ENCODE results near the gene CFD. TPM values are rescaled to one million over a fixed set of nuclear protein-coding genes. Genes with fewer than 3 reads are reported as not detected.
A peak's percentile ranks its signal among the peaks of the same experiment; 100 is the strongest.

CFD gene
- total and polyA plus RNA-seq, 2 donors, result 6.3 to 40.0 TPM

GRCh38 chr19:821825-822503 is 37.5 kb upstream of the CFD start, which contains the start of gene PLPPR3:
Gene PLPPR3, minus strand, starts transcription at chr19:821955. Its CDS starts 396 bp downstream, at chr19:821559.
- no peak for DNase-seq (ENCODE audit: low read depth in 6 of 9, low spot score in 9 of 9)
- Histone ChIP-seq H3K27me3 (ENCODE audit: control insufficient read depth in 2 of 2, insufficient read depth in 1 of 2, low read length in 1 of 2) (peaks cover 28 to 66% of the 10 kb centered on the region in 2 donors), H3K9me3 (ENCODE audit: control insufficient read depth in 2 of 2, insufficient read depth in 1 of 2, low read length in 1 of 2) (no peaks in the 10 kb centered on the region), H3K36me3 (ENCODE audit: control insufficient read depth in 2 of 2, insufficient read depth in 2 of 2, low read length in 1 of 2) (no peaks in the 10 kb centered on the region), H3K4me3 (ENCODE audit: low read length in 2 of 2) (peak within 1 kb of the TSS in 1 of 2 donors; percentile 25), H3K4me1 (ENCODE audit: control insufficient read depth in 2 of 2, insufficient read depth in 2 of 2, low read length in 2 of 2) (no peaks in the 10 kb centered on the region), H3K27ac (ENCODE audit: low read depth in 1 of 2, low read length in 1 of 2) (no peak within 1 kb of the TSS)
- 3% methylated on average over 86 of the region's 86 CpGs for WGBS

- no peaks in the 10 kb centered on the region for H3K9me3 ChIP-seq (ENCODE audit: control insufficient read depth in 2 of 2, insufficient read depth in 1 of 2, low read length in 1 of 2)
- H3K36me3 ChIP-seq (ENCODE audit: control insufficient read depth in 2 of 2, insufficient read depth in 2 of 2, low read length in 1 of 2), result no peaks in the 10 kb centered on the region
- no peak for DNase-seq (ENCODE audit: low read depth in 6 of 9, low spot score in 9 of 9)
- no peak overlapping the region for H3K27ac ChIP-seq (ENCODE audit: low read depth in 1 of 2, low read length in 1 of 2)
- peaks cover 28 to 77% of the 10 kb centered on the region in 2 donors for H3K27me3 ChIP-seq (ENCODE audit: control insufficient read depth in 2 of 2, insufficient read depth in 1 of 2, low read length in 1 of 2)
- H3K4me3 ChIP-seq (ENCODE audit: low read length in 2 of 2), result no peak overlapping the region
- no peaks in the 10 kb centered on the region for H3K4me1 ChIP-seq (ENCODE audit: control insufficient read depth in 2 of 2, insufficient read depth in 2 of 2, low read length in 2 of 2)
- 72% methylated on average over 12 of the region's 12 CpGs for WGBS
Measured at GRCh38 chr19:823565-824121, 35.8 kb upstream of the CFD start.

GRCh38 chr19:824885-825284 is 34.6 kb upstream of the CFD start:
- Histone ChIP-seq H3K4me1 (ENCODE audit: control insufficient read depth in 2 of 2, insufficient read depth in 2 of 2, low read length in 2 of 2) (no peaks in the 10 kb centered on the region), H3K27ac (ENCODE audit: low read depth in 1 of 2, low read length in 1 of 2) (no peak overlapping the region), H3K36me3 (ENCODE audit: control insufficient read depth in 2 of 2, insufficient read depth in 2 of 2, low read length in 1 of 2) (no peaks in the 10 kb centered on the region), H3K4me3 (ENCODE audit: low read length in 2 of 2) (no peak overlapping the region), H3K9me3 (ENCODE audit: control insufficient read depth in 2 of 2, insufficient read depth in 1 of 2, low read length in 1 of 2) (no peaks in the 10 kb centered on the region), H3K27me3 (ENCODE audit: control insufficient read depth in 2 of 2, insufficient read depth in 1 of 2, low read length in 1 of 2) (peaks cover 28 to 79% of the 10 kb centered on the region in 2 donors)
- WGBS, result 79% methylated on average over 15 of the region's 15 CpGs
- no peak for DNase-seq (ENCODE audit: low read depth in 6 of 9, low spot score in 9 of 9)

GRCh38 chr19:825897-826644 is 33.4 kb upstream of the CFD start:
- peaks cover 24 to 74% of the 10 kb centered on the region in 2 donors for H3K27me3 ChIP-seq (ENCODE audit: control insufficient read depth in 2 of 2, insufficient read depth in 1 of 2, low read length in 1 of 2)
- DNase-seq (ENCODE audit: low read depth in 6 of 9, low spot score in 9 of 9), result no peak
- no peak overlapping the region for H3K27ac ChIP-seq (ENCODE audit: low read depth in 1 of 2, low read length in 1 of 2)
- H3K36me3 ChIP-seq (ENCODE audit: control insufficient read depth in 2 of 2, insufficient read depth in 2 of 2, low read length in 1 of 2), result no peaks in the 10 kb centered on the region
- WGBS, result 84% methylated on average over 19 of the region's 19 CpGs
- H3K4me1 ChIP-seq (ENCODE audit: control insufficient read depth in 2 of 2, insufficient read depth in 2 of 2, low read length in 2 of 2), result no peaks in the 10 kb centered on the region
- no peaks in the 10 kb centered on the region for H3K9me3 ChIP-seq (ENCODE audit: control insufficient read depth in 2 of 2, insufficient read depth in 1 of 2, low read length in 1 of 2)
- H3K4me3 ChIP-seq (ENCODE audit: low read length in 2 of 2), result no peak overlapping the region

- no peaks in the 10 kb centered on the region for H3K36me3 ChIP-seq (ENCODE audit: control insufficient read depth in 2 of 2, insufficient read depth in 2 of 2, low read length in 1 of 2)
- no peak overlapping the region for H3K4me3 ChIP-seq (ENCODE audit: low read length in 2 of 2)
- no peaks in the 10 kb centered on the region for H3K4me1 ChIP-seq (ENCODE audit: control insufficient read depth in 2 of 2, insufficient read depth in 2 of 2, low read length in 2 of 2)
- WGBS, result 97% methylated on average over 11 of the region's 11 CpGs
- H3K27ac ChIP-seq (ENCODE audit: low read depth in 1 of 2, low read length in 1 of 2), result no peak overlapping the region
- no peak for DNase-seq (ENCODE audit: low read depth in 6 of 9, low spot score in 9 of 9)
- H3K9me3 ChIP-seq (ENCODE audit: control insufficient read depth in 2 of 2, insufficient read depth in 1 of 2, low read length in 1 of 2), result no peaks in the 10 kb centered on the region
- peaks cover 15 to 70% of the 10 kb centered on the region in 2 donors for H3K27me3 ChIP-seq (ENCODE audit: control insufficient read depth in 2 of 2, insufficient read depth in 1 of 2, low read length in 1 of 2)
Measured at GRCh38 chr19:827314-827709, 32.2 kb upstream of the CFD start.

- Histone ChIP-seq H3K27ac (ENCODE audit: low read depth in 1 of 2, low read length in 1 of 2) (no peak within 1 kb of the TSS), H3K27me3 (ENCODE audit: control insufficient read depth in 2 of 2, insufficient read depth in 1 of 2, low read length in 1 of 2) (peaks cover 11 to 65% of the 10 kb centered on the region in 2 donors), H3K4me1 (ENCODE audit: control insufficient read depth in 2 of 2, insufficient read depth in 2 of 2, low read length in 2 of 2) (no peaks in the 10 kb centered on the region), H3K4me3 (ENCODE audit: low read length in 2 of 2) (no peak within 1 kb of the TSS), H3K36me3 (ENCODE audit: control insufficient read depth in 2 of 2, insufficient read depth in 2 of 2, low read length in 1 of 2) (no peaks in the 10 kb centered on the region), H3K9me3 (ENCODE audit: control insufficient read depth in 2 of 2, insufficient read depth in 1 of 2, low read length in 1 of 2) (no peaks in the 10 kb centered on the region)
- 87% methylated on average over 33 of the region's 33 CpGs for WGBS
- no peak for DNase-seq (ENCODE audit: low read depth in 6 of 9, low spot score in 9 of 9)
Measured at GRCh38 chr19:827710-828321, 31.6 kb upstream of the CFD start, which contains the start of gene AZU1. Gene AZU1, plus strand, starts transcription at chr19:827837. Its CDS starts 10 bp downstream, at chr19:827847.

- H3K9me3 ChIP-seq (ENCODE audit: control insufficient read depth in 2 of 2, insufficient read depth in 1 of 2, low read length in 1 of 2), result no peaks in the 10 kb centered on the region
- no peak overlapping the region for H3K27ac ChIP-seq (ENCODE audit: low read depth in 1 of 2, low read length in 1 of 2)
- no peaks in the 10 kb centered on the region for H3K4me1 ChIP-seq (ENCODE audit: control insufficient read depth in 2 of 2, insufficient read depth in 2 of 2, low read length in 2 of 2)
- WGBS, result 84% methylated on average over 18 of the region's 18 CpGs
- H3K4me3 ChIP-seq (ENCODE audit: low read length in 2 of 2), result no peak overlapping the region
- no peak for DNase-seq (ENCODE audit: low read depth in 6 of 9, low spot score in 9 of 9)
- H3K36me3 ChIP-seq (ENCODE audit: control insufficient read depth in 2 of 2, insufficient read depth in 2 of 2, low read length in 1 of 2), result no peaks in the 10 kb centered on the region
- peaks cover 1 to 55% of the 10 kb centered on the region in 2 donors for H3K27me3 ChIP-seq (ENCODE audit: control insufficient read depth in 2 of 2, insufficient read depth in 1 of 2, low read length in 1 of 2)
Measured at GRCh38 chr19:829129-829758, 30.2 kb upstream of the CFD start.

- peaks cover 2 to 54% of the 10 kb centered on the region in 2 donors for H3K27me3 ChIP-seq (ENCODE audit: control insufficient read depth in 2 of 2, insufficient read depth in 1 of 2, low read length in 1 of 2)
- no peak for DNase-seq (ENCODE audit: low read depth in 6 of 9, low spot score in 9 of 9)
- no peaks in the 10 kb centered on the region for H3K36me3 ChIP-seq (ENCODE audit: control insufficient read depth in 2 of 2, insufficient read depth in 2 of 2, low read length in 1 of 2)
- H3K4me1 ChIP-seq (ENCODE audit: control insufficient read depth in 2 of 2, insufficient read depth in 2 of 2, low read length in 2 of 2), result no peaks in the 10 kb centered on the region
- H3K27ac ChIP-seq (ENCODE audit: low read depth in 1 of 2, low read length in 1 of 2), result no peak overlapping the region
- no peak overlapping the region for H3K4me3 ChIP-seq (ENCODE audit: low read length in 2 of 2)
- 82% methylated on average over 38 of the region's 38 CpGs for WGBS
- no peaks in the 10 kb centered on the region for H3K9me3 ChIP-seq (ENCODE audit: control insufficient read depth in 2 of 2, insufficient read depth in 1 of 2, low read length in 1 of 2)
Measured at GRCh38 chr19:831407-832369, 27.8 kb upstream of the CFD start.
